Stimulated activated CD8-positive, alpha-beta memory T cell treated with anti-CD3 and anti-CD28 coated beads, Interleukin-4, amount 100 ng/mL, for 24 hours (primary cell): ENCODE measurements around the gene RABL2B.

ENCODE experiments used
- DNase-seq: peaks from one replicate; pipeline ENCODE4 v3.0.0-alpha.2; 2020; ENCODE audit warnings: low read depth

The RABL2B gene

DNA sequence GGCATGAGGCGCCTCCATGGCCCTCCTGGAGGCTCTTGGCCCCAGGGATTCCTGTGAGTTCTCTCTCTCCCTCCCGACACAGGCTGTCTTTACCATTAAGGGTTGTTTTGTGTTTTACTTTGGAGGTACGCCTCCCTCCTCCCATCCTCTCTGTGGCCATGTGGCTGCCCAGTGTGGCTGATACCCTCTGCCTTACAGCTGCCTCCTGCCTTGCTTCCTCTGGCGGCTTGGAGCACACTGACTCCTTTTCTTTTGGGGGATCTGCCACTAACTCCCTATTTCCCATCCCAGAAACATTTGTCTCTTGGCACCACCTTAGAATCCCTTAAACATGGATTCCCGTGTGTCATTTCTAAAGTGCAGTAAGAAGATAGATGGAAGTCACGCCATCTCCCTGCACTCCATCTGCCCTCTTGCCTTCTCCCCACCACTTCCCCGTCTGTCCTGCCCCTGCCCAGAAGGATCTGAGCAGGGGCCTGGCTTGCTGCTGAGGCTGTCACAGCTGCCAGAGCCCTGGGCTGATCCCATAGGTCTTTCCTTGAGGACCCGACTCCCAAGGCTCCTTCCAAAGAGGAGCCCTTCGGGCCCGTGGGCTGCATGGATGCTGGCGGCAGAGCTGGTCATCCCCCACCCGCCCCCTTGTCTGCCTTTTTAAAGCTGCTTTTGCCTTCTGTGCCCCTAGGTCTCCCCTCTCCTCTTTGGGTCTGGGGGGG lies 60.6 kb downstream of the RABL2B start:
- DNase-seq, result no peak

GRCh38 chr22:50722048-50722701 lies 61.3 kb downstream of the RABL2B start:
- no peak for DNase-seq

DNA sequence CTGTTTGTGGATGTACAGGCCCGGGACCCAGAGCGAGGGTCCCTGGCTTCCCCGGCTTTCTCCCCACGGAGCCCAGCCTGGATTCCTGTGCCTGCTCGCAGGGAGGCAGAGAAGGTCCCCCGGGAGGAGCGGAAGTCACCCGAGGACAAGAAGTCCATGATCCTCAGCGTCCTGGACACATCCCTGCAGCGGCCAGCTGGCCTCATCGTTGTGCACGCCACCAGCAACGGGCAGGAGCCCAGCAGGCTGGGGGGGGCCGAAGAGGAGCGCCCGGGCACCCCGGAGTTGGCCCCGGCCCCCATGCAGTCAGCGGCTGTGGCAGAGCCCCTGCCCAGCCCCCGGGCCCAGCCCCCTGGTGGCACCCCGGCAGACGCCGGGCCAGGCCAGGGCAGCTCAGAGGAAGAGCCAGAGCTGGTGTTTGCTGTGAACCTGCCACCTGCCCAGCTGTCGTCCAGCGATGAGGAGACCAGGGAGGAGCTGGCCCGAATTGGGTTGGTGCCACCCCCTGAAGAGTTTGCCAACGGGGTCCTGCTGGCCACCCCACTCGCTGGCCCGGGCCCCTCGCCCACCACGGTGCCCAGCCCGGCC lies 62.1 kb downstream of the RABL2B start:
- no peak for DNase-seq

DNA sequence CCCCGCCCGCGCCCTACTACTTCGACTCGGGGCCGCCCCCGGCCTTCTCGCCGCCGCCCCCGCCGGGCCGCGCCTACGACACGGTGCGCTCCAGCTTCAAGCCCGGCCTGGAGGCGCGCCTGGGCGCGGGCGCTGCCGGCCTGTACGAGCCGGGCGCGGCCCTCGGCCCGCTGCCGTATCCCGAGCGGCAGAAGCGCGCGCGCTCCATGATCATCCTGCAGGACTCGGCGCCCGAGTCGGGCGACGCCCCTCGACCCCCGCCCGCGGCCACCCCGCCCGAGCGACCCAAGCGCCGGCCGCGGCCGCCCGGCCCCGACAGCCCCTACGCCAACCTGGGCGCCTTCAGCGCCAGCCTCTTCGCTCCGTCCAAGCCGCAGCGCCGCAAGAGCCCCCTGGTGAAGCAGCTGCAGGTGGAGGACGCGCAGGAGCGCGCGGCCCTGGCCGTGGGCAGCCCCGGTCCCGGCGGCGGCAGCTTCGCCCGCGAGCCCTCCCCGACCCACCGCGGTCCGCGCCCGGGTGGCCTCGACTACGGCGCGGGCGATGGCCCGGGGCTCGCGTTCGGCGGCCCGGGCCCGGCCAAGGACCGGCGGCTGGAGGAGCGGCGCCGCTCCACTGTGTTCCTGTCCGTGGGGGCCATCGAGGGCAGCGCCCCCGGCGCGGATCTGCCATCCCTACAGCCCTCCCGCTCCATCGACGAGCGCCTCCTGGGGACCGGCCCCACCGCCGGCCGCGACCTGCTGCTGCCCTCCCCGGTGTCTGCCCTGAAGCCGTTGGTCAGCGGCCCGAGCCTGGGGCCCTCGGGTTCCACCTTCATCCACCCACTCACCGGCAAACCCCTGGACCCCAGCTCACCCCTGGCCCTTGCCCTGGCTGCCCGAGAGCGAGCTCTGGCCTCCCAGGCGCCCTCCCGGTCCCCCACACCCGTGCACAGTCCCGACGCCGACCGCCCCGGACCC lies 62.9 kb downstream of the RABL2B start:
- DNase-seq, result no peak

DNA sequence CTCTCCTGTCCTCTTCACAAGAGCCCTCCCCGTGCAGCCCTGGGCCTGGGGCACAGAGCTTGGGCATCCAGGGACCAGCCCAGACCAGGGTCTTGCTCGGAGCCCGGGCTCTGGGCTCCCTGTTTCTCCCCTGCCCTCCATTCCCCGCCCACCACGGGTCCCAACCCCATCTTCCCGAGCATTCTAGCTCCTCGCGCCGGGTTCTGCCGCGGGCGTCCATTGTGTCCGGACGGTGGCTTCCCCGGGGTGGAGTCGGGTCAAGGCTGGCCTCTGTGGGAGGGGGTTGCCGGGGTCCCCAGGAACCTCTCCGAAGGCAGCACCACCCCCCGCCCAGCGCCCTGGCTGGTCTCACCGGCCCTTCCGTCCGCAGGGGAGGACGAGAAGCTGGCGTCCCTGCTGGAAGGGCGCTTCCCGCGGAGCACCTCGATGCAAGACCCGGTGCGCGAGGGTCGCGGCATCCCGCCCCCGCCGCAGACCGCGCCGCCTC lies 63.6 kb downstream of the RABL2B start:
- DNase-seq, result no peak

DNA sequence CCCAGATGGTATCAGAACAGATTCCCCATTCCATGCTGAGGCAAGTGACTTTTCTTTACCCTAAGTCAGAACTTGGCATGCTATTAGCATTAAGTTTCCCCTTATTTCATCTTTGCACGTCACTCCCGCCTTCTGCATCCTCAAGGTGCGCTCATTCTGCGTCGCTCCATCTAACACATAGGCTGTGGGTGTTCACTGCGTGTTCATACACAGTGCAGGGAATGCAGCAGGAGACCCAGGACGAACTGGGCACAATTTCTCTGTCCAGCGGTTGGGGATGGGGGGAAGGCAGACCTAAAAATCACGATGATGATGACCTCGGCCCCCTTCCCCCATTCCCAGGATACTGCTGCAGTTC lies 65.1 kb downstream of the RABL2B start:
- no peak for DNase-seq

DNA sequence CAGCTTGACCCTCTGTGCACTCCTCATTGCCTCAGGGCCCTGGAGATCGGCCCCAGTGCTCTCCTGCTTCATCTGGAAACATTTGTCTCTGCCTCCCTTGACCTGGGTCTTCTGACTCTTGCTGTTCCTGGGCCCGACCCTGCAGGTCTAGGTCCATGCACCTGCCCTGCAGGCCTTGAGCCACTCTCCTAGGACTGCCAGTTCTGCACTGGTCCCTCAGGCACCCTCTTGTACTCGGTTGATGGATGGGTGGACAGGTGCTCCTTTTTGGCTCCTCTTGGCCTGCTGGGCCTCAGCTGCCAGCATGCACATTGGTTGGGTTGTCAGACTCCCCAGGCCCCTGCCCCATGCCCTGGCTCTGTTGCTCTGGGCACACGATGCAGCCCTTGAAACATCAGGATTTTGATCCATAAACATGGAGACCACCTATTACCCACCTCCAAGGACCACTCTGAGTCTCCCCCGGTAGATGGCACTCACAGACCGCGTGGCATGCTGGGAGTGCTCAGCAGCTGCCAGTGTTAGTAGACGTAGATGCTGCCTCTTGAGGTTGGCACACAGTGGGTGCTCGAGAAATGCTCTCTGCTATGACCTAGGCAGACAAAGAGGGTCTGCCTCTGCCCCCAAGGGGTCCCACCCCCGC lies 65.6 kb downstream of the RABL2B start:
- DNase-seq, result no peak
